AG04450 (cell line): ENCODE measurements around the gene HNRNPH3. TPM values are rescaled to one million over a fixed set of nuclear protein-coding genes. Genes with fewer than 3 reads are reported as not detected.

Source experiments
- CTCF ChIA-PET: fragments of 300-600, 350-600 bp; formaldehyde crosslinking; extraction: SDS; loops from one replicate; lab custom pipeline; 2022; ENCODE audit warnings: antibody characterized with exemption, inconsistent platforms; lab: Charles Lee
- POLR2A ChIA-PET: fragments of 350-600 bp; formaldehyde crosslinking; extraction: SDS; loops from one replicate; lab custom pipeline; 2021; ENCODE audit warnings: antibody characterized with exemption, inconsistent platforms; lab: Yijun Ruan, JAX
- DNase-seq: peaks from one replicate; pipeline ENCODE4 v3.0.0-alpha.2; 2011; ENCODE audit warnings: low read depth, low spot score
- H3K27ac ChIP-seq: one replicate; pipeline ENCODE4 v1.5.1; 2012; ENCODE audit warnings: low read depth, low read length, control low read depth
- H3K27me3 ChIP-seq: one replicate; pipeline ENCODE4 v1.6.0; 2012; ENCODE audit warnings: low read length; ENCODE audit not compliant: control insufficient read depth, insufficient read depth
- H3K4me3 ChIP-seq: 2 replicates; pipeline ENCODE4 v1.5.1; 2011; ENCODE audit warnings: mild to moderate bottlenecking, low read depth, low read length, control low read depth
- H3K9me3 ChIP-seq: 2 replicates; pipeline ENCODE4 v1.5.1; 2012; ENCODE audit warnings: low read length; ENCODE audit not compliant: control insufficient read depth, insufficient read depth
- polyA plus RNA-seq: library from polyadenylated mRNA; depleted of rRNA; stranded (reverse); fragments of >200 nt; gene quantifications from 2 replicates; pipeline ENCODE4 v1.2.3, GENCODE V29; 2011
- TF ChIP-seq, protein P1 (sequence below): IDR thresholded peaks from 2 replicates; pipeline ENCODE4 v1.5.1; 2011; ENCODE audit warnings: low read depth, low read length, control low read depth, inconsistent platforms

The HNRNPH3 gene
- polyA plus RNA-seq, 1 experiment = 113 TPM

DNA sequence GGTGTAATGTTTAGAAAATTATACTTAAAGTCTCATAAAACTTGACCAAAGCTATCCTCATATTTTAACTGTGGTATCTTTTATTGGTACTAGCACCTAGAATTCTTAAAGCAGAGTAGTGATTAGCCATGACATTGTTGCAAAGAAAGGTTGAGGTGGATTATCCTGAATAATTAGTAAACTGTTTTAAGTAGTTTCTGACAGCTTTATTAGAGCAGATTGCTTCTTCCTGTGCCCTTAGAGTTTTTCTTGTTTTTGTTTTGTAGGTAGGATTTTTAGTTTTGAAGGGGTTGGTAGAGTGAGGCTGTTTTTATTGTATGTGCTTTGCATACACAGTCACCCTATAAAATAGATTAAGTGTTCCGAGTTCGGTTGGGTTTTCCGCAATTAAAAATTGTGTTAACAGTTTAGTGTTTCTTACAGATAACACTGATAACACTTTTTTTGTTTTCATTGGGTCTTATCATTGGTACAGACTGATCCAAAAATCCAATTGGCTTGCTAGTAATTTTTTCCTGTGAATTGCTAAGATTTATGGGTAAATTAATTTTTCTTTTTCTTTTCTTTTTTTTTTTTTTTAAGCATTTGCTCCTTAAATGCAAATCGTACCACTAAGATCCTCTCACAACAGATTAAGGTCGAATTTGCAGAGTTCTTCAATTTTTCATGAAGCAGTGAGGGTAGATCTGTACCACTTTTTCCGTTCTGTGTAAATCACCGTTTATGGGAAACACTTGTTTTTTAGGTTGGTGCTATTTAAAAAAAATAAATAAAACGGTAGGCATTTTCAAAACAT lies 3.0 kb downstream of the HNRNPH3 start:
- ChIA-PET CTCF (interaction anchor here (1.5 to 3.0 kb wide), 2 partner anchors 13 to 14 kb away, joined by 5 to 16 read pairs; no protein-coding TSS in a partner anchor), POLR2A (interaction anchor here (0.5 to 0.7 kb wide), 2 partner anchors 107 to 248 kb away, joined by 3 read pairs; no protein-coding TSS in a partner anchor)
- no peaks in the 10 kb centered on the region for H3K9me3 ChIP-seq
- DNase-seq = no peak
- H3K4me3 ChIP-seq = peak overlapping the region; percentile 88
- no peaks in the 10 kb centered on the region for H3K27me3 ChIP-seq
- TF ChIP-seq, protein P1, sequence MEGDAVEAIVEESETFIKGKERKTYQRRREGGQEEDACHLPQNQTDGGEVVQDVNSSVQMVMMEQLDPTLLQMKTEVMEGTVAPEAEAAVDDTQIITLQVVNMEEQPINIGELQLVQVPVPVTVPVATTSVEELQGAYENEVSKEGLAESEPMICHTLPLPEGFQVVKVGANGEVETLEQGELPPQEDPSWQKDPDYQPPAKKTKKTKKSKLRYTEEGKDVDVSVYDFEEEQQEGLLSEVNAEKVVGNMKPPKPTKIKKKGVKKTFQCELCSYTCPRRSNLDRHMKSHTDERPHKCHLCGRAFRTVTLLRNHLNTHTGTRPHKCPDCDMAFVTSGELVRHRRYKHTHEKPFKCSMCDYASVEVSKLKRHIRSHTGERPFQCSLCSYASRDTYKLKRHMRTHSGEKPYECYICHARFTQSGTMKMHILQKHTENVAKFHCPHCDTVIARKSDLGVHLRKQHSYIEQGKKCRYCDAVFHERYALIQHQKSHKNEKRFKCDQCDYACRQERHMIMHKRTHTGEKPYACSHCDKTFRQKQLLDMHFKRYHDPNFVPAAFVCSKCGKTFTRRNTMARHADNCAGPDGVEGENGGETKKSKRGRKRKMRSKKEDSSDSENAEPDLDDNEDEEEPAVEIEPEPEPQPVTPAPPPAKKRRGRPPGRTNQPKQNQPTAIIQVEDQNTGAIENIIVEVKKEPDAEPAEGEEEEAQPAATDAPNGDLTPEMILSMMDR = no peak
- no peak overlapping the region for H3K27ac ChIP-seq

DNA sequence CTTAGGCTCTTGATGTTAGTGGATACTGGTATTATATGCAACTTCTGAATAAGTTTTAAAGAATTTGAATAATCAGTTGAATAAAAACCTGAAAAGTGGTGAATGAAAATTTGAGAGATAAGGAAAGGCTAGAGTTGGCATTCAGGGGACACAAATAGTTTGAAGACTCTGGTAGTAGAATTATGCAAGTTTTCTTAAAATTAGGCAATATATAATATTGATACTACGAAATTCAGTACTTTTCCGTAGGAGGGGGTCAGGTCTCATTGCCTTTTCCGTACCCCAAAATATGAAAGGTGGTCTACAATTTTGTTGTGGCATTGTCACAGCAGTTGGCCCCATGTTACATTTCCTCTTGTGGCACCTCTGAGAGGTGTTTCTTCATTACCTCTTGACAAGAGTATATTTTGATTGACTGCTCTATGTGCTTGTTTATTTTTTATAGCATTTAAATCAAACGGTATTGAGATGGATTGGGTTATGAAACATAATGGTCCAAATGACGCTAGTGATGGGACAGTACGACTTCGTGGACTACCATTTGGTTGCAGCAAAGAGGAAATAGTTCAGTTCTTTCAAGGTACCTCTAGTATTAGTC lies 5.0 kb downstream of the HNRNPH3 start:
- DNase-seq = no peak
- H3K9me3 ChIP-seq = no peaks in the 10 kb centered on the region
- POLR2A ChIA-PET = no interaction called here
- H3K27ac ChIP-seq = no peak overlapping the region
- CTCF ChIA-PET = no interaction called here
- TF ChIP-seq, protein P1 = no peak
- no peaks in the 10 kb centered on the region for H3K27me3 ChIP-seq
- H3K4me3 ChIP-seq = no peak overlapping the region

DNA sequence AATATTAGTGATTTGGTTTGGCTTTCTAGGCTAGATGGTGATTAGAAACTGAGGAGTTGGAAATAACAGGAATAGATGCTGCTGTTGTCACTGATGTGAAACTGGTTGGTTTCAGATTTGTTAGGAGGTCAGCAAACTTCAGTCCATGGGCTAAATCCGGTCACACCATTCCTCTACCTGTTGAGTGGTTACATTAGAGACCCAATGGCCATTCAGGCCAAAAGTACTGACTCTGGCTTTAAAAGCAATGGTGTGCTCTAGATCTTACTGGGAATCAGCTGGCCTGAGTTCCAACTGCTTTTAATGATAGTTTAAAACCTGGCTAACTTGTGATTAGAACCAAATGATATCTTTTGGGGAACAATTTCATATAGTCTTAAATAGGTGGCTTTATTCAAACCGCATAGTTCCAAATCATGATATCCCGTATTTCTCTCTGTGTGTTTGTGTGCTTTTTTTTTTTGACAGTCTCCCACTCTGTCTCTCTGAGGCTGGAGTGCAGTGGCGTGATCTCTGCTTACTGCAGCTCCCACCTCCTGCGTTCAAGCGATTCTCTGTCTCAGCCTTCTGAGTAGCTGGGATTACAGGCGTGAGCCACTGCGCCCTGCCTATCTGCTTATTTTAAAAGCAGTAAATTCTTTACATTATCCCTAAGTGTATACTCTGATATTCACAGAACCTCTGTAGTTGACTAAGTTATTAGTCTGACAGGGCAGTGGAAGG lies 8.7 kb downstream of the HNRNPH3 start:
- POLR2A ChIA-PET = interaction anchor here (0.6 to 0.8 kb wide), 2 partner anchors 9 kb away, joined by 3 to 5 read pairs; partner anchors contain the start of gene HNRNPH3
- TF ChIP-seq, protein P1 = no peak
- CTCF ChIA-PET = interaction anchor here (1.0 to 1.1 kb wide), 2 partner anchors 128 kb away, joined by 3 to 4 read pairs; no protein-coding TSS in a partner anchor
- Histone ChIP-seq H3K9me3 (no peaks in the 10 kb centered on the region), H3K27ac (no peak overlapping the region), H3K4me3 (no peak overlapping the region), H3K27me3 (no peaks in the 10 kb centered on the region)
- DNase-seq = no peak

DNA sequence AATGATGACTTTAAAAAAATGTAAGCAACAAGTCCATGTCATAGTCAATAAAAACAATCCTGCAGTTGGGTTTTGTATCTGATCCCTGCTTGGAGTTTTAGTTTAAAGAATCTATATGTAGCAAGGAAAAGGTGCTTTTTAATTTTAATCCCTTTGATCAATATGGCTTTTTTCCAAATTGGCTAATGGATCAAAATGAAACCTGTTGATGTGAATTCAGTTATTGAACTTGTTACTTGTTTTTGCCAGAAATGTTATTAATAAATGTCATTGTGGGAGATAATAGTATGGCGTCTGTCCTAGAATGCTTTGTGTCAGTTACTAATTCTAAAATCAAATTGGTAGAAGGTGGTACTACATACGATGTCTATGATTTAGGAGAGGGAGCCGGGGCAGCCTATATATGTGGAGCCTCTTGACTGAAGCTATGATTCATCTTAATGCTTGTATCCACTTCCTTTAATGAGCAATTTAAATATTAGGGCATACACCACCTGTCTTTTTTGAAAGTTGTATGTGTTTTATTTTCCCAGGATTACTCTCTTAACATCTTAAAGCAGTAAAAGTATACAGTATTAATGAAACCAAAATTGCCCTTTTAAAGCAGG lies 11.1 kb downstream of the HNRNPH3 start:
- no peak overlapping the region for H3K4me3 ChIP-seq
- ChIA-PET POLR2A (interaction anchor here (2.2 kb wide), 1 partner anchor 11 kb away, joined by 13 read pairs; the partner anchor contains the start of genes HNRNPH3 and PBLD), CTCF (interaction anchor here (1.0 kb wide), 1 partner anchor 130 kb away, joined by 5 read pairs; no protein-coding TSS in a partner anchor)
- H3K27ac ChIP-seq = no peak overlapping the region
- TF ChIP-seq, protein P1 = no peak
- no peak for DNase-seq
- H3K27me3 ChIP-seq = no peaks in the 10 kb centered on the region
- no peaks in the 10 kb centered on the region for H3K9me3 ChIP-seq
